Measurements from ENCODE around the gene WDR7. TPM values are rescaled to one million over a fixed set of nuclear protein-coding genes. Genes with fewer than 3 reads are reported as not detected.

The WDR7 gene
- total and polyA plus RNA-seq, 10 of the 15 experiments (the other 5 are each of a cell fraction or from before 2014, with no cell fraction given): 2.8 to 16.5 (median 11.7) TPM

DNA sequence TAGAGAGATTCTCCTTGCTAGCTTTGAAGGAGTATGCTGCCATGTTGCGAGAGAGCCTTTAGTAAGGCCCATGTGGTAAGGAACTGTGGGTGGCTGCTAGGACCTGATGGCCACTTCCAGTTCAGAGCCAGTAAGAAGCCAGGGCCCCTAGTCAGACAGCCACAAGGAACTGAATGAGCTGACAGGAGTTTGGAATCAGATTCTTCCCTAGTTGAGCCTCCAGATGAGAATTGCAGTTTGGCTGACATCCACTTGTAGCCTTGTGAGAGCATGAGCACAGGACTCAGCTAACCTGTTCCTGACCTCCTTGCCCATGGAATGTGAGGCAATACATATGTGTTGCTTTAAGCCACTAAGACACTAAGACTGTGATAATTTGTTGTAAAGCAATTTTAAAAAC is 1.2 kb upstream of the WDR7 start:
- in situ Hi-C loops (cut with MboI): no loop called here
- TF ChIP-seq, protein P1, sequence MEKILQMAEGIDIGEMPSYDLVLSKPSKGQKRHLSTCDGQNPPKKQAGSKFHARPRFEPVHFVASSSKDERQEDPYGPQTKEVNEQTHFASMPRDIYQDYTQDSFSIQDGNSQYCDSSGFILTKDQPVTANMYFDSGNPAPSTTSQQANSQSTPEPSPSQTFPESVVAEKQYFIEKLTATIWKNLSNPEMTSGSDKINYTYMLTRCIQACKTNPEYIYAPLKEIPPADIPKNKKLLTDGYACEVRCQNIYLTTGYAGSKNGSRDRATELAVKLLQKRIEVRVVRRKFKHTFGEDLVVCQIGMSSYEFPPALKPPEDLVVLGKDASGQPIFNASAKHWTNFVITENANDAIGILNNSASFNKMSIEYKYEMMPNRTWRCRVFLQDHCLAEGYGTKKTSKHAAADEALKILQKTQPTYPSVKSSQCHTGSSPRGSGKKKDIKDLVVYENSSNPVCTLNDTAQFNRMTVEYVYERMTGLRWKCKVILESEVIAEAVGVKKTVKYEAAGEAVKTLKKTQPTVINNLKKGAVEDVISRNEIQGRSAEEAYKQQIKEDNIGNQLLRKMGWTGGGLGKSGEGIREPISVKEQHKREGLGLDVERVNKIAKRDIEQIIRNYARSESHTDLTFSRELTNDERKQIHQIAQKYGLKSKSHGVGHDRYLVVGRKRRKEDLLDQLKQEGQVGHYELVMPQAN (conservative IDR thresholded peaks at IDR 0.05): no peak
- TF ChIP-seq, protein P2, sequence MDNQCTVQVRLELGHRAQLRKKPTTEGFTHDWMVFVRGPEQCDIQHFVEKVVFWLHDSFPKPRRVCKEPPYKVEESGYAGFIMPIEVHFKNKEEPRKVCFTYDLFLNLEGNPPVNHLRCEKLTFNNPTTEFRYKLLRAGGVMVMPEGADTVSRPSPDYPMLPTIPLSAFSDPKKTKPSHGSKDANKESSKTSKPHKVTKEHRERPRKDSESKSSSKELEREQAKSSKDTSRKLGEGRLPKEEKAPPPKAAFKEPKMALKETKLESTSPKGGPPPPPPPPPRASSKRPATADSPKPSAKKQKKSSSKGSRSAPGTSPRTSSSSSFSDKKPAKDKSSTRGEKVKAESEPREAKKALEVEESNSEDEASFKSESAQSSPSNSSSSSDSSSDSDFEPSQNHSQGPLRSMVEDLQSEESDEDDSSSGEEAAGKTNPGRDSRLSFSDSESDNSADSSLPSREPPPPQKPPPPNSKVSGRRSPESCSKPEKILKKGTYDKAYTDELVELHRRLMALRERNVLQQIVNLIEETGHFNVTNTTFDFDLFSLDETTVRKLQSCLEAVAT (IDR thresholded peaks at IDR 0.05): no peak
- TF ChIP-seq NBN (IDR thresholded peaks at IDR 0.05): no peak
- TF ChIP-seq SIX5 (IDR thresholded peaks at IDR 0.05; ENCODE audit: low read depth, low read length, severe bottlenecking): no peak
- TF ChIP-seq, protein P3, sequence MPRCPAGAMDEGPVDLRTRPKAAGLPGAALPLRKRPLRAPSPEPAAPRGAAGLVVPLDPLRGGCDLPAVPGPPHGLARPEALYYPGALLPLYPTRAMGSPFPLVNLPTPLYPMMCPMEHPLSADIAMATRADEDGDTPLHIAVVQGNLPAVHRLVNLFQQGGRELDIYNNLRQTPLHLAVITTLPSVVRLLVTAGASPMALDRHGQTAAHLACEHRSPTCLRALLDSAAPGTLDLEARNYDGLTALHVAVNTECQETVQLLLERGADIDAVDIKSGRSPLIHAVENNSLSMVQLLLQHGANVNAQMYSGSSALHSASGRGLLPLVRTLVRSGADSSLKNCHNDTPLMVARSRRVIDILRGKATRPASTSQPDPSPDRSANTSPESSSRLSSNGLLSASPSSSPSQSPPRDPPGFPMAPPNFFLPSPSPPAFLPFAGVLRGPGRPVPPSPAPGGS (IDR thresholded peaks at IDR 0.05; ENCODE audit: borderline replicate concordance, insufficient read depth, low read depth, low read length, poor library complexity, severe bottlenecking): no peak
- TF ChIP-seq NFXL1 (IDR thresholded peaks at IDR 0.05; ENCODE audit: borderline replicate concordance): no peak
- no peak for TF ChIP-seq ZBED1 (IDR thresholded peaks at IDR 0.05; ENCODE audit: borderline replicate concordance)
- no peak for TF ChIP-seq RCOR1 (conservative IDR thresholded peaks at IDR 0.05; ENCODE audit: low read depth, low read length)
- TF ChIP-seq SUZ12 (IDR thresholded peaks at IDR 0.05; ENCODE audit: unreplicated experiment): no peak
- no peak for TF ChIP-seq CBX5 (IDR thresholded peaks at IDR 0.05; ENCODE audit: low read depth)
- TF ChIP-seq, protein P4, sequence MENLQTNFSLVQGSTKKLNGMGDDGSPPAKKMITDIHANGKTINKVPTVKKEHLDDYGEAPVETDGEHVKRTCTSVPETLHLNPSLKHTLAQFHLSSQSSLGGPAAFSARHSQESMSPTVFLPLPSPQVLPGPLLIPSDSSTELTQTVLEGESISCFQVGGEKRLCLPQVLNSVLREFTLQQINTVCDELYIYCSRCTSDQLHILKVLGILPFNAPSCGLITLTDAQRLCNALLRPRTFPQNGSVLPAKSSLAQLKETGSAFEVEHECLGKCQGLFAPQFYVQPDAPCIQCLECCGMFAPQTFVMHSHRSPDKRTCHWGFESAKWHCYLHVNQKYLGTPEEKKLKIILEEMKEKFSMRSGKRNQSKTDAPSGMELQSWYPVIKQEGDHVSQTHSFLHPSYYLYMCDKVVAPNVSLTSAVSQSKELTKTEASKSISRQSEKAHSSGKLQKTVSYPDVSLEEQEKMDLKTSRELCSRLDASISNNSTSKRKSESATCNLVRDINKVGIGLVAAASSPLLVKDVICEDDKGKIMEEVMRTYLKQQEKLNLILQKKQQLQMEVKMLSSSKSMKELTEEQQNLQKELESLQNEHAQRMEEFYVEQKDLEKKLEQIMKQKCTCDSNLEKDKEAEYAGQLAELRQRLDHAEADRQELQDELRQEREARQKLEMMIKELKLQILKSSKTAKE (IDR thresholded peaks at IDR 0.05; ENCODE audit: low read depth, poor library complexity, severe bottlenecking): no peak
- TF ChIP-seq BACH1 (IDR thresholded peaks at IDR 0.05; ENCODE audit: borderline replicate concordance): no peak
- TF ChIP-seq, protein P5, sequence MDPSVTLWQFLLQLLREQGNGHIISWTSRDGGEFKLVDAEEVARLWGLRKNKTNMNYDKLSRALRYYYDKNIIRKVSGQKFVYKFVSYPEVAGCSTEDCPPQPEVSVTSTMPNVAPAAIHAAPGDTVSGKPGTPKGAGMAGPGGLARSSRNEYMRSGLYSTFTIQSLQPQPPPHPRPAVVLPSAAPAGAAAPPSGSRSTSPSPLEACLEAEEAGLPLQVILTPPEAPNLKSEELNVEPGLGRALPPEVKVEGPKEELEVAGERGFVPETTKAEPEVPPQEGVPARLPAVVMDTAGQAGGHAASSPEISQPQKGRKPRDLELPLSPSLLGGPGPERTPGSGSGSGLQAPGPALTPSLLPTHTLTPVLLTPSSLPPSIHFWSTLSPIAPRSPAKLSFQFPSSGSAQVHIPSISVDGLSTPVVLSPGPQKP (IDR thresholded peaks at IDR 0.05; ENCODE audit: low read depth, low read length): no peak
- TF ChIP-seq IRF4 (IDR thresholded peaks at IDR 0.05; ENCODE audit: low read depth, low read length): no peak
- no peak for TF ChIP-seq GATAD2B (conservative IDR thresholded peaks at IDR 0.05; ENCODE audit: low read depth)
- Histone ChIP-seq H3K4me1 (ENCODE audit: control insufficient read depth, insufficient read depth, low read length) (no peaks in the 10 kb centered on the region; the same call in none of the 2 replicates), H3K27me3 (replicated peaks in 1 of 2; ENCODE audit: control insufficient read depth in 2 of 2, insufficient read depth in 2 of 2, low read length in 1 of 2) (no peaks in the 10 kb centered on the region), H3K9me3 (replicated peaks; ENCODE audit: control insufficient read depth, insufficient read depth, low read length) (no peaks in the 10 kb centered on the region; the same call in 1 of the 3 replicates), H3K9ac (ENCODE audit: control insufficient read depth, insufficient read depth, low read length) (no peak overlapping the region), H3K27ac (ENCODE audit: control insufficient read depth, insufficient read depth) (no peak overlapping the region), H3K4me2 (ENCODE audit: control insufficient read depth, insufficient read depth) (no peak overlapping the region), H3K4me3 (peak overlapping the region; percentile 67; the same call in 1 of the 2 replicates), H3K79me2 (ENCODE audit: control insufficient read depth, insufficient read depth, low read length) (peaks cover 21% of the 10 kb centered on the region), H2AFZ (ENCODE audit: control insufficient read depth, low read depth, low read length) (peak overlapping the region; percentile 55), H3K36me3 (ENCODE audit: control insufficient read depth in 2 of 2, insufficient read depth in 2 of 2, low read length in 1 of 2) (no peaks in the 10 kb centered on the region), H4K20me1 (ENCODE audit: control insufficient read depth, insufficient read depth) (no peaks in the 10 kb centered on the region)
- ChIA-PET CTCF (interaction anchor here (0.6 to 10.0 kb wide), 7 partner anchors 8 to 60 kb away, joined by 3 to 69 read pairs (median 5); no protein-coding TSS in a partner anchor), POLR2A (interaction anchor here (1.2 to 3.6 kb wide), 2 partner anchors 11 kb away, joined by 3 to 39 read pairs; partner anchors contain the start of gene TXNL1), RAD21 (ENCODE audit: unreplicated experiment) (interaction anchor here (3.1 kb wide), 1 partner anchor 12 kb away, joined by 12 read pairs; the partner anchor contains the start of gene TXNL1), SMC1A (ENCODE audit: uncharacterized antibody, unreplicated experiment) (interaction anchor here (1.0 to 4.0 kb wide), 6 partner anchors 9 to 59 kb away, joined by 3 to 24 read pairs (median 10); partner anchors contain the start of gene TXNL1)
- ATAC-seq: no peak
- intact Hi-C loops (cut with micrococcal nuclease; ENCODE audit: unreplicated experiment): no loop called here
- no TSS peak for BruUV-seq (replicated peaks)
- WGBS (ENCODE audit: insufficient coverage, insufficient replicate concordance, low lambda C conversion rate, missing lambda C conversion rate): 100% methylated on average over 1 of the region's 1 CpG
- no peak for DNase-seq (ENCODE audit: low read depth, low spot score)
- no peak for FAIRE-seq
